H1 (cell line): ENCODE data around the gene MTFR2. TPM values are rescaled to one million over a fixed set of nuclear protein-coding genes. Genes with fewer than 3 reads are reported as not detected.

ENCODE experiments used
- ATF3 ChIP-seq: IDR thresholded peaks from 2 replicates; pipeline ENCODE4 v1.6.1; 2011; ENCODE audit warnings: low read depth, mild to moderate bottlenecking, low read length; ENCODE audit not compliant: insufficient read depth
- CREB1 ChIP-seq: IDR thresholded peaks from 2 replicates; pipeline ENCODE4 v1.6.1; 2012; ENCODE audit warnings: inconsistent platforms
- CTBP2 ChIP-seq: IDR thresholded peaks from 2 replicates; pipeline ENCODE4 v1.7.0; 2011; ENCODE audit warnings: borderline replicate concordance, mild to moderate bottlenecking, moderate library complexity, mixed read lengths, low read length; ENCODE audit not compliant: insufficient read depth, insufficient read length
- FOSL1 ChIP-seq: IDR thresholded peaks from 2 replicates; pipeline ENCODE4 v1.6.1; 2011; ENCODE audit warnings: mild to moderate bottlenecking, low read depth, low read length, moderate library complexity; ENCODE audit not compliant: insufficient read depth
- RFX5 ChIP-seq: IDR thresholded peaks from 2 replicates; pipeline ENCODE4 v1.6.1; 2011; ENCODE audit warnings: low read depth, low read length, improper control_type of control experiment, borderline replicate concordance
- SP2 ChIP-seq: IDR thresholded peaks from 2 replicates; pipeline ENCODE4 v1.6.1; 2012; ENCODE audit warnings: mild to moderate bottlenecking, low read length, inconsistent platforms
- TBP ChIP-seq: IDR thresholded peaks from 2 replicates; pipeline ENCODE4 v1.6.1; 2011; ENCODE audit warnings: low read depth, low read length, improper control_type of control experiment
- polyA plus RNA-seq, 7 experiments: library from polyadenylated mRNA; depleted of rRNA in 3 of 7; stranded (reverse) in 5 of 7; unstranded in 2 of 7; fragments of >200 nt in 5 of 7; fragments of 200-250 nt in 2 of 7; gene quantifications; 1 replicate in 5 of 7; 2 replicates in 1 of 7; 4 replicates in 1 of 7; pipeline versions ENCODE4 v1.2.1 to v1.2.3, GENCODE V29; 2011 to 2013; ENCODE audit warnings: missing spikeins in 2 of 7, mixed read lengths in 2 of 7
- total RNA-seq: library from RNA; stranded (reverse); fragmentation: NEBNext Ultra II Directional; extraction: Animal tissue kit (Norgen Biotek cat#: 25700); gene quantifications from 2 replicates; pipeline ENCODE4 v1.2.1, GENCODE V29; 2021

MTFR2 gene
- total and polyA plus RNA-seq, 2 of the 8 experiments (the other 6 are each of a cell fraction or from before 2014, with no cell fraction given), result 8.5 to 10.7 TPM

GRCh38 chr6:136280032-136280609 lies 30.0 kb upstream of the MTFR2 start (continued):
- TF ChIP-seq FOSL1 (no peak), ATF3 (no peak), CREB1 (no peak), TBP (no peak), CTBP2 (no peak), SP2 (no peak), RFX5 (no peak)
